Breast epithelium (tissue), 4 donors: ENCODE results near the gene HOXC11. TPM values are rescaled to one million over a fixed set of nuclear protein-coding genes. Genes with fewer than 3 reads are reported as not detected.

Experiments
- DNase-seq, 2 donors: peaks; one replicate each; pipeline ENCODE4 v3.0.0-alpha.2; 2019; ENCODE audit warnings: low spot score in 2 of 2
- H3K27ac ChIP-seq, 2 donors: fragments of 200-600 bp; sonication (generic) in 1 of 2; one replicate each; pipeline ENCODE4 v1.5.1; 2016 to 2019; ENCODE audit warnings: mild to moderate bottlenecking in 1 of 2
- H3K27me3 ChIP-seq, 2 donors: fragments of 200-600 bp; sonication (generic) in 1 of 2; one replicate each; pipeline versions ENCODE4 v1.5.1 to v1.6.0; 2017 to 2019; ENCODE audit warnings: control low read depth in 1 of 2, mild to moderate bottlenecking in 1 of 2
- H3K36me3 ChIP-seq: fragments of 200-600 bp; one replicate; pipeline ENCODE4 v1.5.1; 2019
- H3K4me1 ChIP-seq, 2 donors: fragments of 200-600 bp; sonication (generic); one replicate each; pipeline ENCODE4 v1.5.1; 2016 to 2019; ENCODE audit warnings: control low read depth in 1 of 2
- H3K4me3 ChIP-seq, 3 donors: fragments of 200-600 bp; sonication (generic); 1 replicate in 2 of 3; 2 replicates in 1 of 3; pipeline ENCODE4 v1.5.1; 2016 to 2019; ENCODE audit warnings: mild to moderate bottlenecking in 3 of 3, moderate library complexity in 2 of 3
- H3K9me3 ChIP-seq, 2 donors: fragments of 200-600 bp; sonication (generic) in 1 of 2; one replicate each; pipeline ENCODE4 v1.5.1; 2016 to 2019; ENCODE audit warnings: control low read depth in 1 of 2
- POLR2A ChIP-seq: fragments of 450-650 bp; IDR thresholded peaks from one replicate; pipeline ENCODE4 v1.6.1; 2016; ENCODE audit warnings: antibody characterized with exemption, mild to moderate bottlenecking, moderate library complexity
- POLR2AphosphoS5 ChIP-seq, 3 donors: sonication (generic); formaldehyde crosslinking; IDR thresholded peaks; one replicate each; pipeline ENCODE4 v1.6.1; 2017; ENCODE audit warnings: antibody characterized with exemption in 3 of 3
- intact Hi-C: fragments of 100-400 bp; cut with DNase I; formaldehyde crosslinking; loops from one replicate; pipeline ENCODE4 v1.15.1; 2023; ENCODE audit warnings: low total_unique reads
- total RNA-seq, 3 donors: library from RNA; depleted of rRNA; stranded (reverse); fragments of >200 nt; gene quantifications; one replicate each; pipeline ENCODE4 v1.1.0, GENCODE V29; 2016
- TF ChIP-seq, protein P1 (sequence below), 3 donors: fragments of 450-650 bp; IDR thresholded peaks; one replicate each; pipeline ENCODE4 v1.5.1; 2016 to 2017; ENCODE audit warnings: antibody characterized with exemption in 3 of 3, mild to moderate bottlenecking in 3 of 3, moderate library complexity in 3 of 3

Gene HOXC11
- total RNA-seq, 3 donors from 2014 or later, result 0.29 TPM; not detected in 2

DNA sequence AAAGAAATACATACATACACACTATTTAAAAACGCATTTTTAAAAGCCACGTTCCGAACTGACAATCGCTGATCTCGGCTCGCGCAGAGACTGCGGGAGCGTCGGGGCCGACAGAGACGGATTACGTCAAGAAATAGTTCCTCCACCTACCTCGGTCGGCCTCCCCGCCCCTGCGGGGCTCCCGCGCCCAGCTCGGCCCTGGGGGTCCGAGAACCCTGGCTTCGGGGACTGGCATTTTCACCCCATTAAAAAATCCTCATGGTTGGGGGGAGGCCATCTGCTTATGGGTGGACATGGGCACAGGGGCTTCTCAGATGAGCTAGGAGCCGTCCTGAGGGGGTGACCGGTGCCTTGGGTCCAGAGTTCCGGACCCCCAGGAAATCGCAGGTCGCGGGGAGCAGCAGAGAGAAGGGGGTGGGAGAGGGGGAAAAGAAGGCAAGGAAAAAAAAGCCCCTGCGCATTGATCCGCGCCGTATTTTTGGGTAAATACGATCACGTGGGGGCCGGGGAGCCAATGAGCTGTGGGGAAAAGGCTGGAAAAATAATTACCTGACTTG, 26.7 kb downstream of the HOXC11 start:
- intact Hi-C loops, result loop anchor here (10.0 kb wide), 2 partner anchors 205 to 1965 kb away; partner anchors contain the start of genes CDK2 and PMEL
- Histone ChIP-seq H3K36me3 (no peaks in the 10 kb centered on the region), H3K4me1 (peaks cover 0 to 1% of the 10 kb centered on the region in 2 donors), H3K9me3 (no peaks in the 10 kb centered on the region), H3K27me3 (peaks cover 0 to 23% of the 10 kb centered on the region in 2 donors), H3K4me3 (peak overlapping the region; percentile 71 to 96 (median 82)), H3K27ac (peak overlapping the region; percentile 94 to 95)
- TF ChIP-seq POLR2A (no peak), POLR2AphosphoS5 (IDR thresholded peaks at IDR 0.05) (no peak)
- TF ChIP-seq, protein P1, sequence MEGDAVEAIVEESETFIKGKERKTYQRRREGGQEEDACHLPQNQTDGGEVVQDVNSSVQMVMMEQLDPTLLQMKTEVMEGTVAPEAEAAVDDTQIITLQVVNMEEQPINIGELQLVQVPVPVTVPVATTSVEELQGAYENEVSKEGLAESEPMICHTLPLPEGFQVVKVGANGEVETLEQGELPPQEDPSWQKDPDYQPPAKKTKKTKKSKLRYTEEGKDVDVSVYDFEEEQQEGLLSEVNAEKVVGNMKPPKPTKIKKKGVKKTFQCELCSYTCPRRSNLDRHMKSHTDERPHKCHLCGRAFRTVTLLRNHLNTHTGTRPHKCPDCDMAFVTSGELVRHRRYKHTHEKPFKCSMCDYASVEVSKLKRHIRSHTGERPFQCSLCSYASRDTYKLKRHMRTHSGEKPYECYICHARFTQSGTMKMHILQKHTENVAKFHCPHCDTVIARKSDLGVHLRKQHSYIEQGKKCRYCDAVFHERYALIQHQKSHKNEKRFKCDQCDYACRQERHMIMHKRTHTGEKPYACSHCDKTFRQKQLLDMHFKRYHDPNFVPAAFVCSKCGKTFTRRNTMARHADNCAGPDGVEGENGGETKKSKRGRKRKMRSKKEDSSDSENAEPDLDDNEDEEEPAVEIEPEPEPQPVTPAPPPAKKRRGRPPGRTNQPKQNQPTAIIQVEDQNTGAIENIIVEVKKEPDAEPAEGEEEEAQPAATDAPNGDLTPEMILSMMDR (IDR thresholded peaks at IDR 0.05), result no peak
- peak; percentile 64 to 81 for DNase-seq

DNA sequence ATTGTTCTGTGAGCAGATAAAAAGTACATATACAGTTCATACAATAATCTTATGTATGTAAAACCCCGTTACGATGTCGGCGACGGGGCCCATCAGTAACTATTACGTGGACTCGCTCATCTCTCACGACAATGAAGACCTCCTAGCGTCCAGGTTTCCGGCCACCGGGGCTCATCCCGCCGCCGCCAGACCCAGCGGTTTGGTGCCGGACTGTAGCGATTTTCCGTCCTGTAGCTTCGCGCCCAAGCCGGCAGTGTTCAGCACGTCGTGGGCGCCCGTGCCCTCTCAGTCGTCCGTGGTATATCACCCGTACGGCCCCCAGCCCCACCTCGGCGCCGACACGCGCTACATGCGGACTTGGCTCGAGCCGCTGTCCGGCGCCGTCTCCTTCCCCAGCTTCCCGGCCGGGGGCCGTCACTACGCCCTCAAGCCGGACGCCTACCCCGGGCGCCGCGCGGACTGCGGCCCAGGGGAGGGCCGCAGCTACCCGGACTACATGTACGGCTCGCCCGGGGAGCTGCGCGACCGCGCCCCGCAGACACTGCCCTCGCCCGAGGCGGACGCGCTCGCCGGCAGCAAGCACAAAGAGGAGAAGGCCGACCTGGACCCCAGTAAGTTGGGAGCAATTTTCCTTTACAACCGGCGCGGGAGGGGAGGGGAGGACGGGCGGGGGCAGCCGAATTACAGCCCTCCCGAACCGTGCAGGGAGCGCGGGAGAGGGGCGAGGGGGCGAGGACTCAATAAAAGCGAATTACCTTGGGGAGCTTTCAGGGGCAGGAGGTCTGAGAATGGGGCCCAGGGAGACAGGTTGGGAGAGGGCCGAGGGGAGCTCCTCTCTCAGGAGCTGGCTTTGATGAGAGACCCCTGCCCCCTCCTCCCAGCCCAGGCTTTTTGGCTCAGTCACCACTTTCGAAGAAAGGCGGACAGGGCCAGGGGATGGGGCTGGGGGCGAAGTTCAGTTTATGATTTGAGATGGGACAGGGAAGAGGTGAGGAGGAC, 27.5 kb downstream of the HOXC11 start, which contains the start of gene HOXC9:
TSS of gene HOXC9 (plus strand) at position 46 of the 999 bp plus-strand sequence. CDS start at position 74, 28 bp downstream.
- intact Hi-C loops, result loop anchor here (10.0 kb wide), 2 partner anchors 204 to 1964 kb away; partner anchors contain the start of genes CDK2 and PMEL
- no peaks in the 10 kb centered on the region for H3K36me3 ChIP-seq
- peak within 1 kb of the TSS; percentile 94 to 95 for H3K27ac ChIP-seq
- H3K4me1 ChIP-seq, result no peaks in the 10 kb centered on the region
- peak within 1 kb of the TSS; percentile 71 to 96 (median 82) for H3K4me3 ChIP-seq
- TF ChIP-seq POLR2A (no peak), POLR2AphosphoS5 (IDR thresholded peaks at IDR 0.05) (peak in 2 of 3 donors; percentile 28 to 45)
- TF ChIP-seq, protein P1 (IDR thresholded peaks at IDR 0.05), result no peak
- no peaks in the 10 kb centered on the region for H3K9me3 ChIP-seq
- no peak for DNase-seq
- H3K27me3 ChIP-seq, result peaks cover 0 to 15% of the 10 kb centered on the region in 2 donors

DNA sequence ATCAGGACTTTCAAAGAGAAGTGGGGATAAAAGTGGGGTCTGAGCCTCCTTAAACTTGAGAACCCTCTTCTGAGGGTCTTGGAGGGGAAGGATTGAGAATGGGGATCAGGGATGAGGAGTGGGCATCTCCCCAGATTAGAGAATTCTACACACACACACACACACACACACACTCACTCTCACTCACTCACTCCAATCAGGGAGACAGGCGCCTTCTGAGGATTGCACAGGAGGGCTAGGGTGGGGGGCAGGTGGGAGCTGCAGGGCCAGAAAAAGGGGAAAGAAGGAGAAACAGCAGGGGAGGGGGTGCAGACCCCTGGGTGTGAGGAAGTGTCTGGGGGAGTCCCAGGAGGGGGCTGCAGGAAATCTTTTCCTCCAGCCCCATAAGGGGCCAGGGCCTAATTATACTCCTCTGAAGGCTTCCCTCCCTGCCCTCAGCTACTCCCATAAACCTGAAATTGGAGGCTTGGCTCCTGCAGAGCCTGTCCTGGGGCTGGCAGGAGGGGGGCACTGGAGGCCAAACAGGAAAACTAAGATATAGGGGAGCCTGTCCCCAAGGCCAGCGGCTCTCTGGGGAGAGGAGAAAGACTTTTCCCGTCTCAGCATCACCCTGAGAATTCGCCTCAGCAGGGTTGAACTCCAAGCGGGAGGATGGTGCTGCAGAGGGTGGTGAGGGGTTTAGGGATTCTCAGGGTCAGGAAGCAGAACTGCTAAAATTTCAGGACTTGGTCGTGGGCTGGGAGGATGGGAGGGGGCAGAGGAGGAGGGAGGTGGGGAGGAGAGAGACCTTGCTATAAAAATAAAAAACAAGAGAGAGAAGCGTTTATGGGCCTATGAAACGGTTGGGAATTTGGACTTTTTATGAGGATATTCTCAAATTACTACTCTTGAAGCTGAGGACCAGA, 28.6 kb downstream of the HOXC11 start:
- peak overlapping the region; percentile 71 to 96 (median 82) for H3K4me3 ChIP-seq
- H3K27ac ChIP-seq, result peak overlapping the region; percentile 94 to 95
- no peak for TF ChIP-seq POLR2AphosphoS5 (IDR thresholded peaks at IDR 0.05)
- TF ChIP-seq POLR2A, result no peak
- TF ChIP-seq, protein P1 (IDR thresholded peaks at IDR 0.05), result no peak
- intact Hi-C loops, result loop anchor here (10.0 kb wide), 2 partner anchors 203 to 1963 kb away; partner anchors contain the start of genes CDK2 and PMEL
- no peaks in the 10 kb centered on the region for H3K4me1 ChIP-seq
- H3K9me3 ChIP-seq, result no peaks in the 10 kb centered on the region
- H3K27me3 ChIP-seq, result peaks cover 0 to 4% of the 10 kb centered on the region in 2 donors
- DNase-seq, result no peak
- H3K36me3 ChIP-seq, result no peaks in the 10 kb centered on the region

DNA sequence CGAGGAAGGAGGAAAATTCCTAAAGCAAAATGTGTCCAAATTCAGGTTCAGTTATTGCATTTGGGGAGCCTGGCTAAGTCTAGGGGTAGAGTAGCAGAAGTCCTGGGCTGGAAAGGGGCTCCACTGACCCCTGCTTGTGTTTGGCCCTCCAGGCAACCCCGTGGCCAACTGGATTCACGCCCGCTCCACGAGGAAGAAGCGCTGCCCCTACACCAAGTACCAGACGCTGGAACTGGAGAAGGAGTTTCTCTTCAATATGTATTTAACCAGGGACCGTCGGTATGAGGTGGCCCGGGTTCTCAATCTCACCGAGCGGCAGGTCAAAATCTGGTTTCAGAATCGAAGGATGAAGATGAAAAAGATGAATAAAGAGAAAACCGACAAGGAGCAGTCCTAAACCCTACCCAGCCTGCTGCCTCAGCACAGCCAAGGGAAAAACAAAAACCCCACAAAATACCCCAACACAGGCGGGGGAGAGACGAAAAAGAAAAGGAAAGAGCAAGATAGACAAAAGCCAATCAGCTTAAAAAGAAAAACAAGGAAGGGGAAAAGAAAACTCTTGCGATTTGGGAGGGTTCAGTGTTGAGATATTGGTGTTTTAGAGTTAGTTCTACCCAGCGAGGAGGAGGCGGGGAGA, 29.5 kb downstream of the HOXC11 start:
- DNase-seq, result no peak
- Histone ChIP-seq H3K27ac (peak overlapping the region in 1 of 2 donors; percentile 81), H3K36me3 (no peaks in the 10 kb centered on the region), H3K27me3 (peaks cover 0 to 3% of the 10 kb centered on the region in 2 donors), H3K9me3 (no peaks in the 10 kb centered on the region), H3K4me1 (no peaks in the 10 kb centered on the region), H3K4me3 (peak overlapping the region in 1 of 3 donors; percentile 71)
- no peak for TF ChIP-seq POLR2AphosphoS5 (IDR thresholded peaks at IDR 0.05)
- TF ChIP-seq POLR2A, result no peak
- TF ChIP-seq, protein P1 (IDR thresholded peaks at IDR 0.05), result no peak
- intact Hi-C loops, result loop anchor here (10.0 kb wide), 2 partner anchors 202 to 1962 kb away; partner anchors contain the start of genes CDK2 and PMEL
